Liver (tissue), 9 donors: ENCODE data around the gene SH3PXD2A. TPM values are rescaled to one million over a fixed set of nuclear protein-coding genes. Genes with fewer than 3 reads are reported as not detected.

ENCODE experiments used
- DNase-seq: peaks from one replicate; pipeline ENCODE4 v3.0.0-alpha.2; 2017; ENCODE audit warnings: low spot score
- H3K27ac ChIP-seq, 2 donors: one replicate each; pipeline ENCODE4 v1.7.0; 2013; ENCODE audit warnings: inconsistent platforms in 2 of 2, low read length in 2 of 2, control low read depth in 1 of 2, low read depth in 1 of 2, mild to moderate bottlenecking in 1 of 2
- H3K27me3 ChIP-seq, 4 donors: one replicate each; pipeline versions ENCODE4 v1.6.1 to v1.7.0; 2013; ENCODE audit warnings: low read length in 3 of 4, inconsistent platforms in 1 of 4, mild to moderate bottlenecking in 1 of 4, moderate library complexity in 1 of 4; ENCODE audit not compliant: control insufficient read depth in 4 of 4, insufficient read depth in 4 of 4
- H3K36me3 ChIP-seq, 4 donors: one replicate each; pipeline versions ENCODE4 v1.6.1 to v1.7.0; 2013; ENCODE audit warnings: low read length in 3 of 4, mild to moderate bottlenecking in 3 of 4, low read depth in 1 of 4, moderate library complexity in 1 of 4; ENCODE audit not compliant: control insufficient read depth in 4 of 4, insufficient read depth in 3 of 4
- H3K4me1 ChIP-seq, 4 donors: one replicate each; pipeline versions ENCODE4 v1.6.1 to v1.7.0; 2013; ENCODE audit warnings: low read length in 3 of 4, mild to moderate bottlenecking in 3 of 4, moderate library complexity in 1 of 4; ENCODE audit not compliant: control insufficient read depth in 4 of 4, insufficient read depth in 4 of 4
- H3K4me3 ChIP-seq, 3 donors: one replicate each; pipeline versions ENCODE4 v1.6.1 to v1.7.0; 2013; ENCODE audit warnings: low read length in 3 of 3, control low read depth in 1 of 3, low read depth in 1 of 3, mild to moderate bottlenecking in 1 of 3
- H3K9ac ChIP-seq, 2 donors: one replicate each; pipeline ENCODE4 v1.7.0; 2013; ENCODE audit warnings: low read length in 2 of 2, mild to moderate bottlenecking in 2 of 2, moderate library complexity in 2 of 2, control low read depth in 1 of 2, low read depth in 1 of 2
- H3K9me3 ChIP-seq, 4 donors: one replicate each; pipeline versions ENCODE4 v1.6.1 to v1.7.0; 2013; ENCODE audit warnings: low read length in 3 of 4; ENCODE audit not compliant: control insufficient read depth in 4 of 4
- EGR1 ChIP-seq, 2 donors: IDR thresholded peaks; 2 replicates each; pipeline ENCODE4 v1.6.1; 2016 to 2018; ENCODE audit warnings: antibody characterized with exemption in 2 of 2, low read depth in 2 of 2
- FOXA1 ChIP-seq: IDR thresholded peaks from 2 replicates; pipeline ENCODE4 v1.6.1; 2016; ENCODE audit warnings: antibody characterized with exemption
- GABPA ChIP-seq, 2 donors: IDR thresholded peaks in 1 of 2; conservative IDR thresholded peaks in 1 of 2; 2 replicates each; pipeline ENCODE4 v1.6.1; 2016; ENCODE audit warnings: antibody characterized with exemption in 2 of 2, mild to moderate bottlenecking in 1 of 2, moderate library complexity in 1 of 2
- HNF4A ChIP-seq, 2 donors: conservative IDR thresholded peaks; 2 replicates each; pipeline ENCODE4 v1.6.1; 2016; ENCODE audit warnings: antibody characterized with exemption in 2 of 2, mild to moderate bottlenecking in 2 of 2
- HNF4G ChIP-seq: IDR thresholded peaks from 2 replicates; pipeline ENCODE4 v1.6.1; 2016; ENCODE audit warnings: antibody characterized with exemption
- JUND ChIP-seq, 2 donors: IDR thresholded peaks; 2 replicates each; pipeline ENCODE4 v1.6.1; 2016; ENCODE audit warnings: antibody characterized with exemption in 2 of 2
- NR2F2 ChIP-seq: IDR thresholded peaks from 2 replicates; pipeline ENCODE4 v1.6.1; 2016; ENCODE audit warnings: antibody characterized with exemption
- RAD21 ChIP-seq, 2 donors: IDR thresholded peaks; 2 replicates each; pipeline ENCODE4 v1.6.1; 2016; ENCODE audit warnings: antibody characterized with exemption in 2 of 2, mild to moderate bottlenecking in 2 of 2
- RXRA ChIP-seq, 2 donors: IDR thresholded peaks; 2 replicates each; pipeline ENCODE4 v1.6.1; 2017 to 2018; ENCODE audit warnings: antibody characterized with exemption in 2 of 2, mild to moderate bottlenecking in 1 of 2
- SP1 ChIP-seq: IDR thresholded peaks from 2 replicates; pipeline ENCODE4 v1.6.1; 2018; ENCODE audit warnings: antibody characterized with exemption, mild to moderate bottlenecking
- TAF1 ChIP-seq: conservative IDR thresholded peaks from 2 replicates; pipeline ENCODE4 v1.6.1; 2016; ENCODE audit warnings: antibody characterized with exemption, mild to moderate bottlenecking
- YY1 ChIP-seq: IDR thresholded peaks from 2 replicates; pipeline ENCODE4 v1.6.1; 2016; ENCODE audit warnings: antibody characterized with exemption, mild to moderate bottlenecking
- WGBS: extraction: QIAGEN DNeasy Blood & Tissue Kit; methylation state at CpG from one replicate; pipeline ENCODE4 v1.1.7; 2013; 5-methylcytosine and 5-hydroxymethylcytosine counted together
- polyA plus RNA-seq, 2 donors: library from polyadenylated mRNA; stranded (reverse) in 1 of 2; unstranded in 1 of 2; fragments of 200-250 nt in 1 of 2; fragments of >200 nt in 1 of 2; fragmentation: Nextera tagmentation in 1 of 2; extraction: Ambion mirVana in 1 of 2; gene quantifications; one replicate each; pipeline versions ENCODE4 v1.2.1 to v1.2.3, GENCODE V29; 2013 to 2015
- total RNA-seq, 2 donors: library from RNA; depleted of rRNA; stranded (reverse); fragments of >200 nt; gene quantifications; one replicate each; pipeline ENCODE4 v1.2.3, GENCODE V29; 2014
- TF ChIP-seq, protein P1 (sequence below): IDR thresholded peaks from 2 replicates; pipeline ENCODE4 v1.6.1; 2016; ENCODE audit warnings: antibody characterized with exemption
- TF ChIP-seq, protein P2 (sequence below): IDR thresholded peaks from 2 replicates; pipeline ENCODE4 v1.6.1; 2016; ENCODE audit warnings: antibody characterized with exemption, mild to moderate bottlenecking
- TF ChIP-seq, protein P3 (sequence below): fragments of 150-350 bp; IDR thresholded peaks from 2 replicates; pipeline ENCODE4 v1.5.1; 2017; ENCODE audit warnings: improper control_type of control experiment, low read depth, low read length; ENCODE audit not compliant: missing input control
- TF ChIP-seq, protein P4 (sequence below): IDR thresholded peaks from 2 replicates; pipeline ENCODE4 v1.6.1; 2016; ENCODE audit warnings: antibody characterized with exemption
- donor health status: healthy.
- donor health status: healthy.
- donor health status: healthy.
- donor health status: healthy.
- donor health status: healthy.

SH3PXD2A gene
- total and polyA plus RNA-seq, 4 donors, result 0.82 to 5.5 (median 3.9) TPM

DNA sequence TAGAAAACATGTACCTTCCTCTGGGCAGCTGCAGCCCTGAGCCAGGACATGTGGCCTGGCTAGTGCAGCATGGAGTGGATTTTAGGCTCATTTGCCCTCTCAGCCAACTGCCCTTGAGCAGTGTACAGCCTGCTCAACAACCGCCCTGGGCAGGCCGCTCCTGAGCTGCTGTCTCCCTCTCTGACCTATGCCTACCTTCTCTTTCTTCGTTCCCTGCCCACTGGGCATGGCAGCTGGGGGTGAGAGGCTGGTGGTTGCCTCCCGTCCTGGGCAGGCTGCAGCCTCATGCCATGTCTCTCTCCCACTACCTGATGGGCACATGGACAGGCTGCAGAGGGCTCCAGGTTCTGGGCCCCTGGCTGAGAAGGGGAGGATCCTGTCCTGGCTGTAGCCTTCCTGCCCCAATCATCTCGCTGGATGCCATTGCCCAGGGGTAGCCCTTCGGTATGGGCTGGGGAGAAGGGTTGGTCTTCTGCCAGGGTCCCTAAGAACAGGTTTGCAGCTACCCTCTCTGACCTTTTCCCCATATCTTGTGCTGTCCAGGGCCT lies 264.6 kb downstream of the SH3PXD2A start:
- H3K36me3 ChIP-seq, result peaks cover 0 to 3% (median 0%) of the 10 kb centered on the region in 4 donors
- no peak for DNase-seq
- H3K9me3 ChIP-seq, result no peaks in the 10 kb centered on the region
- peaks cover 0 to 10% (median 4%) of the 10 kb centered on the region in 4 donors for H3K4me1 ChIP-seq
- no peak overlapping the region for H3K9ac ChIP-seq
- TF ChIP-seq SP1, result no peak
- TF ChIP-seq RXRA (IDR thresholded peaks at IDR 0.05), result no peak
- TF ChIP-seq, protein P1, sequence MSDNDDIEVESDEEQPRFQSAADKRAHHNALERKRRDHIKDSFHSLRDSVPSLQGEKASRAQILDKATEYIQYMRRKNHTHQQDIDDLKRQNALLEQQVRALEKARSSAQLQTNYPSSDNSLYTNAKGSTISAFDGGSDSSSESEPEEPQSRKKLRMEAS, result no peak
- TF ChIP-seq, protein P2, sequence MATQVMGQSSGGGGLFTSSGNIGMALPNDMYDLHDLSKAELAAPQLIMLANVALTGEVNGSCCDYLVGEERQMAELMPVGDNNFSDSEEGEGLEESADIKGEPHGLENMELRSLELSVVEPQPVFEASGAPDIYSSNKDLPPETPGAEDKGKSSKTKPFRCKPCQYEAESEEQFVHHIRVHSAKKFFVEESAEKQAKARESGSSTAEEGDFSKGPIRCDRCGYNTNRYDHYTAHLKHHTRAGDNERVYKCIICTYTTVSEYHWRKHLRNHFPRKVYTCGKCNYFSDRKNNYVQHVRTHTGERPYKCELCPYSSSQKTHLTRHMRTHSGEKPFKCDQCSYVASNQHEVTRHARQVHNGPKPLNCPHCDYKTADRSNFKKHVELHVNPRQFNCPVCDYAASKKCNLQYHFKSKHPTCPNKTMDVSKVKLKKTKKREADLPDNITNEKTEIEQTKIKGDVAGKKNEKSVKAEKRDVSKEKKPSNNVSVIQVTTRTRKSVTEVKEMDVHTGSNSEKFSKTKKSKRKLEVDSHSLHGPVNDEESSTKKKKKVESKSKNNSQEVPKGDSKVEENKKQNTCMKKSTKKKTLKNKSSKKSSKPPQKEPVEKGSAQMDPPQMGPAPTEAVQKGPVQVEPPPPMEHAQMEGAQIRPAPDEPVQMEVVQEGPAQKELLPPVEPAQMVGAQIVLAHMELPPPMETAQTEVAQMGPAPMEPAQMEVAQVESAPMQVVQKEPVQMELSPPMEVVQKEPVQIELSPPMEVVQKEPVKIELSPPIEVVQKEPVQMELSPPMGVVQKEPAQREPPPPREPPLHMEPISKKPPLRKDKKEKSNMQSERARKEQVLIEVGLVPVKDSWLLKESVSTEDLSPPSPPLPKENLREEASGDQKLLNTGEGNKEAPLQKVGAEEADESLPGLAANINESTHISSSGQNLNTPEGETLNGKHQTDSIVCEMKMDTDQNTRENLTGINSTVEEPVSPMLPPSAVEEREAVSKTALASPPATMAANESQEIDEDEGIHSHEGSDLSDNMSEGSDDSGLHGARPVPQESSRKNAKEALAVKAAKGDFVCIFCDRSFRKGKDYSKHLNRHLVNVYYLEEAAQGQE, result no peak
- TF ChIP-seq, protein P3, sequence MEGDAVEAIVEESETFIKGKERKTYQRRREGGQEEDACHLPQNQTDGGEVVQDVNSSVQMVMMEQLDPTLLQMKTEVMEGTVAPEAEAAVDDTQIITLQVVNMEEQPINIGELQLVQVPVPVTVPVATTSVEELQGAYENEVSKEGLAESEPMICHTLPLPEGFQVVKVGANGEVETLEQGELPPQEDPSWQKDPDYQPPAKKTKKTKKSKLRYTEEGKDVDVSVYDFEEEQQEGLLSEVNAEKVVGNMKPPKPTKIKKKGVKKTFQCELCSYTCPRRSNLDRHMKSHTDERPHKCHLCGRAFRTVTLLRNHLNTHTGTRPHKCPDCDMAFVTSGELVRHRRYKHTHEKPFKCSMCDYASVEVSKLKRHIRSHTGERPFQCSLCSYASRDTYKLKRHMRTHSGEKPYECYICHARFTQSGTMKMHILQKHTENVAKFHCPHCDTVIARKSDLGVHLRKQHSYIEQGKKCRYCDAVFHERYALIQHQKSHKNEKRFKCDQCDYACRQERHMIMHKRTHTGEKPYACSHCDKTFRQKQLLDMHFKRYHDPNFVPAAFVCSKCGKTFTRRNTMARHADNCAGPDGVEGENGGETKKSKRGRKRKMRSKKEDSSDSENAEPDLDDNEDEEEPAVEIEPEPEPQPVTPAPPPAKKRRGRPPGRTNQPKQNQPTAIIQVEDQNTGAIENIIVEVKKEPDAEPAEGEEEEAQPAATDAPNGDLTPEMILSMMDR, result no peak
- TF ChIP-seq, protein P4, sequence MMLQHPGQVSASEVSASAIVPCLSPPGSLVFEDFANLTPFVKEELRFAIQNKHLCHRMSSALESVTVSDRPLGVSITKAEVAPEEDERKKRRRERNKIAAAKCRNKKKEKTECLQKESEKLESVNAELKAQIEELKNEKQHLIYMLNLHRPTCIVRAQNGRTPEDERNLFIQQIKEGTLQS, result no peak
- TF ChIP-seq TAF1, result no peak
- no peak for TF ChIP-seq GABPA (IDR thresholded peaks at IDR 0.05 in 1 of 2, conservative IDR thresholded peaks at IDR 0.05 in 1 of 2)
- TF ChIP-seq RAD21 (IDR thresholded peaks at IDR 0.05), result no peak
- no peak for TF ChIP-seq YY1
- no peak for TF ChIP-seq HNF4A (conservative IDR thresholded peaks at IDR 0.05)
- no peak for TF ChIP-seq EGR1 (IDR thresholded peaks at IDR 0.05; ENCODE audit: low read depth in 2 of 2)
- TF ChIP-seq JUND (IDR thresholded peaks at IDR 0.05), result no peak
- no peak for TF ChIP-seq NR2F2
- WGBS, result 92% methylated on average over 6 of the region's 6 CpGs
- H3K27me3 ChIP-seq, result no peaks in the 10 kb centered on the region
- H3K4me3 ChIP-seq, result no peak overlapping the region
- H3K27ac ChIP-seq, result no peak overlapping the region

DNA sequence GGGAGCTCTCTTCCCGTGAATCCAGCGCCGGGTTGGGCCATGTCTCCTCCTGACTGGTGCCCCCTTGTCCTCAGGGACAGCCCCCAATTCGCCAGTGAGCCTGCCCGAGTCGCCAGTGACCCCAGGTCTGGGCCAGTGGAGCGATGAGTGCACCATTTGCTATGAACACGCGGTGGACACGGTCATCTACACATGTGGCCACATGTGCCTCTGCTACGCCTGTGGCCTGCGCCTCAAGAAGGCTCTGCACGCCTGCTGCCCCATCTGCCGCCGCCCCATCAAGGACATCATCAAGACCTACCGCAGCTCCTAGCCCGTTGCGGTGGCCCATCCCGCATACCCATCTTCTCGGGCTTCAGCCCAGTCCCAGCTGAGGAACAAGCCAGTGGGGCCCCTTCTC lies 265.3 kb downstream of the SH3PXD2A start:
- Histone ChIP-seq H3K27ac (no peak overlapping the region), H3K36me3 (peaks cover 0 to 3% (median 0%) of the 10 kb centered on the region in 4 donors), H3K9ac (no peak overlapping the region), H3K9me3 (no peaks in the 10 kb centered on the region), H3K27me3 (no peaks in the 10 kb centered on the region), H3K4me3 (no peak overlapping the region), H3K4me1 (peaks cover 0 to 10% (median 4%) of the 10 kb centered on the region in 4 donors)
- WGBS, result 96% methylated on average over 20 of the region's 20 CpGs
- no peak for DNase-seq
- TF ChIP-seq RXRA (IDR thresholded peaks at IDR 0.05) (no peak), FOXA1 (no peak), HNF4G (no peak), TAF1 (no peak)
- TF ChIP-seq, protein P3, result no peak
